HepG2 (cell line): ENCODE measurements around the gene PSMD8. TPM values are rescaled to one million over a fixed set of nuclear protein-coding genes. Genes with fewer than 3 reads are reported as not detected.

Experiments
- ARID2 ChIP-seq: sonication (generic); formaldehyde crosslinking; IDR thresholded peaks from 2 replicates; pipeline ENCODE4 v1.8.1; 2022; ENCODE audit warnings: mild to moderate bottlenecking, missing genetic modification reagents, borderline replicate concordance
- ETV6 ChIP-seq: sonication (generic); formaldehyde crosslinking; conservative IDR thresholded peaks from 2 replicates; pipeline ENCODE4 v1.4.0; 2020; ENCODE audit warnings: missing genetic modification reagents
- HMG20A ChIP-seq: IDR thresholded peaks from 2 replicates; pipeline ENCODE4 v1.6.1; 2016; ENCODE audit warnings: borderline replicate concordance
- HOXA3 ChIP-seq: sonication (generic); formaldehyde crosslinking; IDR thresholded peaks from 2 replicates; pipeline ENCODE4 v1.5.0; 2020; ENCODE audit warnings: missing genetic modification reagents
- JARID2 ChIP-seq: sonication (generic); formaldehyde crosslinking; IDR thresholded peaks from 2 replicates; pipeline ENCODE4 v1.8.1; 2023; ENCODE audit warnings: missing genetic modification reagents, inconsistent platforms; ENCODE audit not compliant: insufficient replicate concordance
- KLF15 ChIP-seq: sonication (generic); formaldehyde crosslinking; IDR thresholded peaks from 2 replicates; pipeline ENCODE4 v1.8.1; 2023; ENCODE audit warnings: borderline replicate concordance, mild to moderate bottlenecking, inconsistent platforms, missing genetic modification reagents, mixed read lengths
- NFYC ChIP-seq: IDR thresholded peaks from 2 replicates; pipeline ENCODE4 v1.6.1; 2016; ENCODE audit warnings: missing genetic modification reagents, missing compliant biosample characterization
- PTBP1 ChIP-seq: fragments of 200-400 bp; formaldehyde crosslinking; IDR thresholded peaks from 2 replicates; pipeline ENCODE4 v1.6.1; 2018; ENCODE audit warnings: low read length, low read depth; ENCODE audit not compliant: poor library complexity, severe bottlenecking
- RARA ChIP-seq: IDR thresholded peaks from 2 replicates; pipeline ENCODE4 v1.6.1; 2016; ENCODE audit warnings: missing genetic modification reagents, missing compliant biosample characterization
- RFXANK ChIP-seq: IDR thresholded peaks from 2 replicates; pipeline ENCODE4 v1.6.1; 2016
- SMYD3 ChIP-seq: sonication (generic); formaldehyde crosslinking; IDR thresholded peaks from 2 replicates; pipeline ENCODE4 v1.8.1; 2023; ENCODE audit warnings: mild to moderate bottlenecking, missing genetic modification reagents
- TEAD2 ChIP-seq: sonication (generic); formaldehyde crosslinking; IDR thresholded peaks from 2 replicates; pipeline ENCODE4 v1.9.0; 2021; ENCODE audit warnings: missing genetic modification reagents
- THAP11 ChIP-seq: IDR thresholded peaks from 2 replicates; pipeline ENCODE4 v1.6.1; 2016; ENCODE audit warnings: missing biosample characterization, missing genetic modification reagents
- ZFAT ChIP-seq: sonication (generic); formaldehyde crosslinking; conservative IDR thresholded peaks from 2 replicates; pipeline ENCODE4 v1.8.1; 2023; ENCODE audit warnings: missing genetic modification reagents, inconsistent platforms
- ZFYVE20 ChIP-seq: sonication (generic); formaldehyde crosslinking; IDR thresholded peaks from 2 replicates; pipeline ENCODE4 v1.8.0; 2023; ENCODE audit warnings: low read depth, mild to moderate bottlenecking, moderate library complexity, missing genetic modification reagents, borderline replicate concordance
- ZNF567 ChIP-seq: sonication (generic); formaldehyde crosslinking; IDR thresholded peaks from 2 replicates; pipeline ENCODE4 v1.8.1; 2023; ENCODE audit warnings: mild to moderate bottlenecking, missing genetic modification reagents, borderline replicate concordance
- ZNF670 ChIP-seq: sonication (generic); formaldehyde crosslinking; IDR thresholded peaks from 2 replicates; pipeline ENCODE4 v1.8.0; 2022; ENCODE audit warnings: mild to moderate bottlenecking, missing genetic modification reagents, borderline replicate concordance
- ZNF781 ChIP-seq: sonication (generic); formaldehyde crosslinking; IDR thresholded peaks from 2 replicates; pipeline ENCODE4 v1.5.1; 2020; ENCODE audit warnings: borderline replicate concordance, mild to moderate bottlenecking, missing genetic modification reagents; ENCODE audit errors: not compliant biosample characterization
- ZSCAN9 ChIP-seq: IDR thresholded peaks from 2 replicates; pipeline ENCODE4 v1.6.1; 2016; ENCODE audit warnings: borderline replicate concordance
- polyA plus RNA-seq, 8 experiments: library from polyadenylated mRNA; depleted of rRNA in 3 of 8; stranded (reverse) in 7 of 8; unstranded in 1 of 8; fragments of >200 nt; fragmentation: Illumina TruSeq in 4 of 8; extraction: Trizol in 4 of 8; gene quantifications; 2 replicates each; pipeline versions ENCODE4 v1.2.1 to v1.2.3, GENCODE V29; 2011 to 2016; ENCODE audit warnings: low read depth in 4 of 8, missing spikeins in 1 of 8, mixed read lengths in 1 of 8; ENCODE audit not compliant: insufficient read depth in 1 of 8
- total RNA-seq, 5 experiments: library from RNA; depleted of rRNA; stranded (reverse); fragments of >200 nt; fragmentation: Illumina TruSeq; extraction: Trizol; gene quantifications; 2 replicates each; pipeline ENCODE4 v1.2.3, GENCODE V29; 2016; ENCODE audit warnings: low read depth in 1 of 5
- TF ChIP-seq, protein P1 (sequence below): sonication (generic); formaldehyde crosslinking; IDR thresholded peaks from 2 replicates; pipeline ENCODE4 v1.5.0; 2020; ENCODE audit warnings: mild to moderate bottlenecking, missing genetic modification reagents
- TF ChIP-seq, protein P2 (sequence below): sonication (generic); formaldehyde crosslinking; IDR thresholded peaks from 2 replicates; pipeline ENCODE4 v1.4.0; 2020; ENCODE audit warnings: missing genetic modification reagents
- TF ChIP-seq, protein P3 (sequence below): sonication (generic); formaldehyde crosslinking; conservative IDR thresholded peaks from 2 replicates; pipeline ENCODE4 v1.8.0; 2022; ENCODE audit warnings: mild to moderate bottlenecking, moderate library complexity, missing genetic modification reagents
- TF ChIP-seq, protein P4 (sequence below): conservative IDR thresholded peaks from 2 replicates; pipeline ENCODE4 v1.6.1; 2018; ENCODE audit warnings: missing genetic modification reagents

Gene PSMD8
- total and polyA plus RNA-seq, 2 of the 13 experiments (the other 11 are each of a cell fraction or from before 2014, with no cell fraction given): 162 to 296 TPM

DNA sequence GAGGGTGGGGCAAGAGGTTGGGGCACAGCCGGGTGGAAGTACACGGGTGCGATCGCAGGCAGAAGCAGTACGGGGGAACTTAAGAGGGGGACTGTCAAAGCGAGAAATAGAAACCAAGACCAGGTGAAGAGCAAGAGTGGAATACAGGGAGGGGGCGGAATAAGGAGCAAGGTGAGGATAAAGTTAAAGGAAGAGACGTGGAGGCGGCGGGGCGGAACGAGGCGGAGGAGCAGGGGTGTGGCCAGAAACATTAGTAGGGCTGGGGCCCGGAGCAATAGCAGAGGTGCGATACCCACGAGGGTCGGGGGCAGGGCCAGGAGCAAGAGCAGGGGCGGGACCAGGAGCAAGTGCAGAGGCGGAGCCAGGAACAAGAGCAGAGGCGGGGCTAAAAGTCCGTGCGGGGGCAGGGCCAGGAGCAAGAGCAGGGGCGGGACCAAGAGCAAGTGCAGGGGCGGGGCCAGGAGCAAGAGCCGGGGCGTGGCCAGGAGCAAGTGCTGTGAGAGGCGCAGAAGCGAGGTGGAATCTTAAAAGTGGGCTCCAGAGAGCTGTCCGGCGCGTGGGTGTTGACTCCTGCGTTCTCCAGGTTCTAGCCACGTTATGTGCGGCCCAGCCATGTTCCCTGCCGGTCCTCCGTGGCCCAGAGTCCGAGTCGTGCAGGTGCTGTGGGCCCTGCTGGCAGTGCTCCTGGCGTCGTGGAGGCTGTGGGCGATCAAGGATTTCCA lies 37.6 kb upstream of the PSMD8 start (continued):
- TF ChIP-seq ZFYVE20 (CRISPR knock-in tag) (no peak), ZSCAN9 (CRISPR knock-in tag) (no peak), ZFAT (CRISPR knock-in tag) (no peak), RARA (CRISPR knock-in tag) (no peak), ZNF781 (CRISPR knock-in tag) (no peak), KLF15 (CRISPR knock-in tag) (no peak), ARID2 (0 out of 2 replicates have a peak, but pooled peaks have one; percentile 55), HOXA3 (no peak; the same call in 1 of the 2 replicates), ZNF670 (CRISPR knock-in tag) (no peak), TEAD2 (CRISPR knock-in tag) (no peak), NFYC (CRISPR knock-in tag) (no peak), HMG20A (CRISPR knock-in tag) (no peak), ZNF567 (CRISPR knock-in tag) (peak; percentile 12; the same call in 1 of the 2 replicates), SMYD3 (CRISPR knock-in tag) (peak; percentile 63; the same call in 1 of the 2 replicates), JARID2 (no peak), RFXANK (CRISPR knock-in tag) (no peak), PTBP1 (no peak), ETV6 (CRISPR knock-in tag) (no peak), THAP11 (0 out of 2 replicates have a peak, but pooled peaks have one; percentile 9)
- TF ChIP-seq, protein P1, sequence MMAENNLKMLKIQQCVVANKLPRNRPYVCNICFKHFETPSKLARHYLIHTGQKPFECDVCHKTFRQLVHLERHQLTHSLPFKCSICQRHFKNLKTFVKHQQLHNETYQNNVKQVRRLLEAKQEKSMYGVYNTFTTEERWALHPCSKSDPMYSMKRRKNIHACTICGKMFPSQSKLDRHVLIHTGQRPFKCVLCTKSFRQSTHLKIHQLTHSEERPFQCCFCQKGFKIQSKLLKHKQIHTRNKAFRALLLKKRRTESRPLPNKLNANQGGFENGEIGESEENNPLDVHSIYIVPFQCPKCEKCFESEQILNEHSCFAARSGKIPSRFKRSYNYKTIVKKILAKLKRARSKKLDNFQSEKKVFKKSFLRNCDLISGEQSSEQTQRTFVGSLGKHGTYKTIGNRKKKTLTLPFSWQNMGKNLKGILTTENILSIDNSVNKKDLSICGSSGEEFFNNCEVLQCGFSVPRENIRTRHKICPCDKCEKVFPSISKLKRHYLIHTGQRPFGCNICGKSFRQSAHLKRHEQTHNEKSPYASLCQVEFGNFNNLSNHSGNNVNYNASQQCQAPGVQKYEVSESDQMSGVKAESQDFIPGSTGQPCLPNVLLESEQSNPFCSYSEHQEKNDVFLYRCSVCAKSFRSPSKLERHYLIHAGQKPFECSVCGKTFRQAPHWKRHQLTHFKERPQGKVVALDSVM (CRISPR knock-in tag): no peak
- TF ChIP-seq, protein P2, sequence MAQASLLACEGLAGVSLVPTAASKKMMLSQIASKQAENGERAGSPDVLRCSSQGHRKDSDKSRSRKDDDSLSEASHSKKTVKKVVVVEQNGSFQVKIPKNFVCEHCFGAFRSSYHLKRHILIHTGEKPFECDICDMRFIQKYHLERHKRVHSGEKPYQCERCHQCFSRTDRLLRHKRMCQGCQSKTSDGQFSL (CRISPR knock-in tag): no peak
- TF ChIP-seq, protein P3, sequence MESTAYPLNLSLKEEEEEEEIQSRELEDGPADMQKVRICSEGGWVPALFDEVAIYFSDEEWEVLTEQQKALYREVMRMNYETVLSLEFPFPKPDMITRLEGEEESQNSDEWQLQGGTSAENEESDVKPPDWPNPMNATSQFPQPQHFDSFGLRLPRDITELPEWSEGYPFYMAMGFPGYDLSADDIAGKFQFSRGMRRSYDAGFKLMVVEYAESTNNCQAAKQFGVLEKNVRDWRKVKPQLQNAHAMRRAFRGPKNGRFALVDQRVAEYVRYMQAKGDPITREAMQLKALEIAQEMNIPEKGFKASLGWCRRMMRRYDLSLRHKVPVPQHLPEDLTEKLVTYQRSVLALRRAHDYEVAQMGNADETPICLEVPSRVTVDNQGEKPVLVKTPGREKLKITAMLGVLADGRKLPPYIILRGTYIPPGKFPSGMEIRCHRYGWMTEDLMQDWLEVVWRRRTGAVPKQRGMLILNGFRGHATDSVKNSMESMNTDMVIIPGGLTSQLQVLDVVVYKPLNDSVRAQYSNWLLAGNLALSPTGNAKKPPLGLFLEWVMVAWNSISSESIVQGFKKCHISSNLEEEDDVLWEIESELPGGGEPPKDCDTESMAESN (CRISPR knock-in tag): 0 out of 2 replicates have a peak, but pooled peaks have one; percentile 15
- TF ChIP-seq, protein P4, sequence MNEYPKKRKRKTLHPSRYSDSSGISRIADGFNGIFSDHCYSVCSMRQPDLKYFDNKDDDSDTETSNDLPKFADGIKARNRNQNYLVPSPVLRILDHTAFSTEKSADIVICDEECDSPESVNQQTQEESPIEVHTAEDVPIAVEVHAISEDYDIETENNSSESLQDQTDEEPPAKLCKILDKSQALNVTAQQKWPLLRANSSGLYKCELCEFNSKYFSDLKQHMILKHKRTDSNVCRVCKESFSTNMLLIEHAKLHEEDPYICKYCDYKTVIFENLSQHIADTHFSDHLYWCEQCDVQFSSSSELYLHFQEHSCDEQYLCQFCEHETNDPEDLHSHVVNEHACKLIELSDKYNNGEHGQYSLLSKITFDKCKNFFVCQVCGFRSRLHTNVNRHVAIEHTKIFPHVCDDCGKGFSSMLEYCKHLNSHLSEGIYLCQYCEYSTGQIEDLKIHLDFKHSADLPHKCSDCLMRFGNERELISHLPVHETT (CRISPR knock-in tag): no peak
